Activated naive CD8-positive, alpha-beta T cell treated with anti-CD3 and anti-CD28 coated beads, Interleukin-2, amount 50 U/mL, for 24 hours (primary cell): ENCODE measurements around the gene ALG8.
"Not testable (repeated sequence)": the region's sequence is repeated elsewhere in the genome, so short reads cannot be mapped to it uniquely, and the experiment has no call there.

ENCODE experiments used
- ATAC-seq: fragments of 150-1000 bp; cut with Tn5 transposase; one replicate; pipeline ENCODE4 v1.10.0; 2021
- DNase-seq: peaks from one replicate; pipeline ENCODE4 v3.0.0; 2021
- H3K27ac Mint-ChIP-seq: one replicate; pipeline ENCODE4 v1.8.0; 2021; ENCODE audit warnings: mild to moderate bottlenecking, mixed read lengths
- H3K27me3 Mint-ChIP-seq: one replicate; pipeline ENCODE4 v1.8.0; 2021; ENCODE audit warnings: mixed read lengths
- H3K36me3 Mint-ChIP-seq: one replicate; pipeline ENCODE4 v1.8.0; 2021; ENCODE audit warnings: low read depth, mixed read lengths
- H3K4me1 Mint-ChIP-seq: one replicate; pipeline ENCODE4 v1.8.0; 2021; ENCODE audit warnings: mixed read lengths
- H3K4me3 Mint-ChIP-seq: one replicate; pipeline ENCODE4 v1.8.0; 2021; ENCODE audit warnings: mild to moderate bottlenecking, moderate library complexity, mixed read lengths
- H3K9me3 Mint-ChIP-seq: one replicate; pipeline ENCODE4 v1.8.0; 2021; ENCODE audit warnings: mixed read lengths

Gene ALG8

DNA sequence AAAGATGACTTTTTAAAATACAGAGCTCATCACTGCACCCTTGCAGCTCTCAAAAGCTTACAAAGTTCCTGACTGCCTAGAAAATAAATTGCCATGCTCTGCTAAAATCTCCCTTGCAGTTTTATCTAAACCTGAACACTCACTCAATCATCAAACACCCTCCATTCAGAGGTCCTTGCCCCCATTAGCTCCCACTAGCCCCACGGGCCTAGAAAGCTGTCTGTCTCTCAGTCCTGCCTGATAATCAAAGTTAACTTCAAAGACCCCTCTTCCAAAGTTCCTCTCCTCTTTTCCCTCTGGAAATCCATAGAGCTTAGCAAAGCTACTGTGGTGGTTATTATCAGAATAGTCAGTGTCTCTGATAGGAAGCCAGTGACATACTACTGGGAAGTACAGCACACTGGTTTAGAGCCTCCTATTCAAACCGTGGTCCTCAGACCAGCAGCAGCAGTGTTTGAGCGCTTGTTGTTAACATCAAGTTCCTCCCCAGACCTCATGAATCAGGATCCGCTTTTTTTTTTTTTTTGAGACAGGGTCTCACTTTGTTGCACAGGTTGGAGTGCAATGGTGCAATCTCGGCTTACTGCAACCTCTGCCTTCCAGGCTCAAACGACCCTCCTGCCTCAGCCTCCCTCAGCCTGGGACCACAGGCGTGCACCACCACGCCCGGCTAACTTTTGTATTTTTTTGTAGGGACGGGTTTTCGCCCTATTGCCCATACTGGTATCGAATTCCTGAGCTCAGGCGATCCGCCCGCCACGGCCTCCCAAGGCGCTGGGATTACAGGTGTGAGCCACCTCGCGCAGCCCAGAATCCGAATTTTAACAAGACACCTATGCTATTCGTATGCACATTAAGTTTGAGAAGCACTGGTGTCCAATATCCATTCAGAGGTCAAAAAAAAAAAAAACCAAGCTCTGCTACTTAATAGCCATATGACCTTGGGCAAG, 60.9 kb downstream of the ALG8 start:
- ATAC-seq: no peak
- no peaks in the 10 kb centered on the region for H3K27me3 Mint-ChIP-seq
- peak overlapping the region; percentile 93 for H3K4me3 Mint-ChIP-seq
- H3K27ac Mint-ChIP-seq: peak overlapping the region; percentile 74
- no peak for DNase-seq
- no peaks in the 10 kb centered on the region for H3K9me3 Mint-ChIP-seq
- H3K4me1 Mint-ChIP-seq: peaks cover 54% of the 10 kb centered on the region
- H3K36me3 Mint-ChIP-seq: peaks cover 3% of the 10 kb centered on the region

DNA sequence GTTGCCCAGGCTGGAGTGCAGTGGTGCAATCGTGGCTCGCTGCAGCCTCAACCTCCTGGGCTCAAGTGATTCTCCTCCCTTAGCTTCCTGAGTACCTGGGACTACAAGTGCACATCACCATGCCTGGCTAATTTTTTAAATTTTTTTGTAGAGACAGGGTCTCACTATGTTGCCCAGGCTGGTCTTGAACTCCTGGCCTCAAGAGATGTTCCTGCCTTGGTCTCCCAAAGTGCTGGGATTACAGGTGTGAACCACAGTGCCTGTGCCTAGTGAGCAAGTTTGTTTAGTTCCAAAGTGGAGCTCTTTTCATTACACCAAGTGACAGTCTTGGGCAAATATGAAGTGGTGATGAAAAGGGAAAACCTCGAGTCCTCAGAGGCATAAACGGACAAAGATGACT, 61.8 kb downstream of the ALG8 start:
- H3K36me3 Mint-ChIP-seq, ATAC-seq: not testable (repeated sequence)

DNA sequence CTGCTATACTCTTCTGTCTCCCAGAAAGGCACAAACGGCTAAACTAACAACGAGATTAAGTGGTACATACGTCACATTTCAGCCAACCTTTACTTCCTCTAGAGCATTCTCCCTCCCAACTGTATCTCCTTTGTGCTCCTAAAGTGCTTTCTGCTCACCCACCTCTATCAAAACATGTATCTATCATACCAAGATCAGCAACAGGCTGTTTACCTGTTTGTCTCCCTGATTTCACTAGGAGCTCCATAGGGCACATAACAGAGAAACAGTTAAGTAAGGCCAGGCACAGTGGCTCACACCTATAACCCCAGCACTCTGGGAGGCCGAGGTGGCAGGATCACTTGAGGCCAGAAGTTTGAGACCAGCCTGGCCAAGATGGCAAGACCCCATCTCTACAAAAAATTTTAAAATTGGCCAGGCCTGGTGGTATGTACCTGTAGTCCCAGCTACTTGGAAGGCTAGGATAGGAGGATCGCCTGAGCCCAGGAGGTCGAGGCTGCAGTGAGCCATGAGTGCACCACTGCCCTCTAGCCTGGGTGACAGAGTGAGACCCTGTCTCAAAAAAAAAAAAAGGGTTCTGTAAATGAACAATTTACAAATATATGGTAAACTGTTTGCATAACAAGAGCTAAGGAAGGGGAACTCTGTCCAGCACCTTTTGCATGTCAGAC, 62.6 kb downstream of the ALG8 start:
- H3K4me1 Mint-ChIP-seq: peaks cover 56% of the 10 kb centered on the region
- no peaks in the 10 kb centered on the region for H3K27me3 Mint-ChIP-seq
- DNase-seq (no peak), ATAC-seq (no peak)
- peak overlapping the region; percentile 25 for H3K27ac Mint-ChIP-seq
- no peaks in the 10 kb centered on the region for H3K9me3 Mint-ChIP-seq
- no peak overlapping the region for H3K4me3 Mint-ChIP-seq
- peaks cover 7% of the 10 kb centered on the region for H3K36me3 Mint-ChIP-seq

More for the DNA sequence above, 61.8 kb downstream of the ALG8 start:
- H3K9me3 Mint-ChIP-seq, H3K27ac Mint-ChIP-seq, DNase-seq, H3K27me3 Mint-ChIP-seq: not testable (repeated sequence)
- H3K4me3 Mint-ChIP-seq: peak overlapping the region; percentile 93
- H3K4me1 Mint-ChIP-seq: peaks cover 56% of the 10 kb centered on the region

DNA sequence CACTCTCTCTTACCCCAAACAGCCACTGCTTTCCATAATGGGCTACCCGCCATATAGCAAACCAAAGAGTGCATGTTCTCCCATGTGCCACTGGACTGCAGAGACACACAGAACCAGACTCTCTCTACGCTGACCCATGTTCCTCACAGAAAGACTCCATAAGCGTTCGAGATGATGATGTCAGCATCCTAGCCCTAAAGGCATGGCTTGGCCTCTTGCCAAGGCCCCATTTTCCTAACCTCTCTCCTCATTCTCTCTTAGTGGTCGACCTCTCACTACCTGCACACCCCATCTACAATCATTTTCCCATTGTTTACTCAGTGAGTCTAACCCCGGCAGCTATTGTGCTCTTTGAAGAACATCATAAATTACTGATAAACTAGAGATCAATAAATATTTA, 64.7 kb downstream of the ALG8 start:
- ATAC-seq: no peak
- no peak for DNase-seq
- H3K27ac Mint-ChIP-seq: peak overlapping the region; percentile 29
- peaks cover 36% of the 10 kb centered on the region for H3K4me1 Mint-ChIP-seq
- no peaks in the 10 kb centered on the region for H3K27me3 Mint-ChIP-seq
- no peak overlapping the region for H3K4me3 Mint-ChIP-seq
- H3K36me3 Mint-ChIP-seq: peaks cover 18% of the 10 kb centered on the region
- no peaks in the 10 kb centered on the region for H3K9me3 Mint-ChIP-seq

DNA sequence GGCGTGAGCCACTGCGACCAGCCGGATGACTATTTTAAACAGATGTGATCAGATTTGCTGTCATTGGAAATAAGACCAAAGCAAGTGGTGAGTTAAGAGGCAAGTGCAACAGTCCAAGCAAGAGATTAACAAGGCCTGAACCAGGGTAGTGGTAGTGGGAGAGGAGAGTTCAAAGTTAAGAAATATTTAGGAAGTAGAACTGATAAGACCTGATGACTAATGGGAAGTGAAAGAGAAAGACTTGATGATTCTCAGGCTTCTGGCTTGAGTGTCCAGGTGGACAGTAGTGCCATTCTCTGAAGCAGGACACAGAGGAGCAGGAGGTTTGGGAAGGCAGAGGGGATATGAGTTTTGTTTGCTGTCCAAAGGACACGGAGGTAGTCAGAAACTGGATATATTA, 67.0 kb downstream of the ALG8 start:
- Mint-ChIP-seq H3K9me3 (no peaks in the 10 kb centered on the region), H3K27ac (no peak overlapping the region), H3K27me3 (no peaks in the 10 kb centered on the region), H3K4me3 (no peak overlapping the region), H3K4me1 (peaks cover 23% of the 10 kb centered on the region), H3K36me3 (peaks cover 33% of the 10 kb centered on the region)
- ATAC-seq (no peak), DNase-seq (no peak)

DNA sequence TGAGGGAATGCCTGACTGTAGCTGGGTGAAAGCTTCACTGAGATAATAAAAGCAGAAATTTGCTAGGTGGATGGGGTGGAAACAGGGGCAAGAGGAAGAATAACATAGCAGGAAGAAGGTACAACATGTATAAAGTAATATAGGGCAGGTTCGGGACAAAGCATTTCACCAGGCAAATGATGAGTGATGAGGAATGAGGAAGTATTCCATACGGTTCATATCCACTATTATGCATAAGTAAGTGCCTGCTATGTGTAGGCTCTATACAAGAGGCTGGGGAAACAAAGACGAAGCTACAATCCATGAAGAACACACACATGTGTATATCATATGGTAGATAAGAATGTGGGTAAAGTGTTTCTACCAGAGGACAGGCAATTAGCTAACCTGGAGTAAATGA, 67.7 kb downstream of the ALG8 start:
- Mint-ChIP-seq H3K36me3 (peaks cover 37% of the 10 kb centered on the region), H3K9me3 (no peaks in the 10 kb centered on the region), H3K27me3 (no peaks in the 10 kb centered on the region), H3K4me3 (no peak overlapping the region), H3K4me1 (peaks cover 19% of the 10 kb centered on the region), H3K27ac (no peak overlapping the region)
- ATAC-seq (no peak), DNase-seq (no peak)

DNA sequence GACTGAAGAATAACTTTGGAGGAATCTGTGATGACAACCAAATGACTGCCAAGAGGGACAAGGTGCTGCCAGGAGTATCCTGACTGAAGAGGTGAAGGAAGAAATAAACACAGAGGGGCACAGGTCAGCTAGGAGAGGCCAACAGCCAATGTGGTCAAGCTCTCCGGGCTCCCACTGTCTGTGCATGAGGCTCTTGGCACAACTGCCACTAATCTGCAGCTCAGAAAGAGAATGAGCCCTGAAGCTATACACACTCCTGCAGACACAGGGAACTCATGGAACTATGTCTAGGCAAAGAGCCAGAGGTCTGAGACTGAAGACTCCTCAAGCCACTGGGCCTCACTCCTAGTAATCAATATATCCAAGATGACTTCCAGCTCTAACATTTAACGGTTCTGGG, 68.8 kb downstream of the ALG8 start:
- ATAC-seq: no peak
- Mint-ChIP-seq H3K4me1 (peaks cover 10% of the 10 kb centered on the region), H3K27me3 (no peaks in the 10 kb centered on the region), H3K4me3 (no peak overlapping the region), H3K9me3 (no peaks in the 10 kb centered on the region), H3K36me3 (peaks cover 37% of the 10 kb centered on the region), H3K27ac (no peak overlapping the region)
- DNase-seq: no peak

DNA sequence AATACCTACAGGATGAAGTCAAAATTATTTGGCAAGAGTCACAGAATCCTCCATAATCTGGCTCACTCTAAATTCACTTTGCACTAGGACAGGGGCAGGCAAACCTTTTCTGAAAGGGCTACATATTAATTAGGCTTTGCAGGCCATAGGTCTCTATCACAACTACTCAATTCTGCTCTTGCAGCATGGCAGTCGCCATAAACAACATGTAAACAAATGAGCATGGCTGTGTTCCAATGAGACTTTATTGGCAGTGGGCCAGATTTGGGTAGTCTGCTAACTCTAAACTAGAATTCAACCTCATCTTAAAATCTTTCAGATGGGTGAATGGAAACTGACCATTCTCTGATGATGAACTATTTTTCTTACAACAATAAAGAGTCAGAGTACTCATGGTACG, 70.0 kb downstream of the ALG8 start:
- Mint-ChIP-seq H3K9me3 (no peaks in the 10 kb centered on the region), H3K27ac (no peak overlapping the region), H3K4me1 (peaks cover 2% of the 10 kb centered on the region), H3K4me3 (no peak overlapping the region), H3K27me3 (no peaks in the 10 kb centered on the region), H3K36me3 (peaks cover 37% of the 10 kb centered on the region)
- ATAC-seq (no peak), DNase-seq (no peak)

DNA sequence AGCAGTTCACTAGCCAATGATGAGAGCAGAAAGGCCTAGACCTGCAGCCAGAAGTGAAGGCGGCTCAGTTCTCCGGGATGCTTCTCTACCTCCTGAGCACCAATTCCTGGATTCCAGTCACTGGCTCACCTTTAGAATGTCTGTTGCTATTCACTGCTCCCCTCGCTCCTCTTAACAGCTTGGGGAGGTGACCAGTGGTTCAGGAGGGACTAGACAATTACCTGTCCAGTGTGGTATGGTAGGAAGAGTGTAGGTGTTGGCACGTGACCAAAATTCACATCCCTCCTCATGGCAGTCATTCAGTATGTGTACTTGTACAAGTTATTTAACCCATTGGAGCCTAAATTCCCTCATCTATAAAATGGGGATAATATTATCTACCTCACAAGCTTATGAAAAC, 71.7 kb downstream of the ALG8 start:
- Mint-ChIP-seq H3K27me3 (no peaks in the 10 kb centered on the region), H3K36me3 (peaks cover 34% of the 10 kb centered on the region), H3K4me3 (no peak overlapping the region), H3K4me1 (peaks cover 2% of the 10 kb centered on the region), H3K27ac (no peak overlapping the region), H3K9me3 (no peaks in the 10 kb centered on the region)
- DNase-seq: no peak
- ATAC-seq: no peak

DNA sequence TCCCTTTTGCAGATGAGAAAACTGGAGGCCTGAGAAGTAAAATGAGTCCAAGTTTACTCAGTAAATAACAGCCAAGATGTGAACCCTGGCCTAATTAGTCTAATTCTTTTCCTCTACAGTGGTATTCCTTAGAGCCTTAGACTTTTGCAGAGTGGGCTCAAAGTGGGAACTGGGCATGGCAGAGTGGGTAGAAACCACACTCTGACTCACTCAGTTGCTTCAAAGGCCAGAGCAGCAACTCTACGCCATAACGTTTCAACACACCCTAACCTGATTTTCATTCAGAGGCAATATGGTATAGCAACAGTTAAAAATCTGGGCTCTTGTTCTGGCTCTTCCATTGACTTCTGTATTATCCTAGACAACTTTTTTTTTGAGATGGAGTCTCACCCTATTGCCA, 73.0 kb downstream of the ALG8 start:
- H3K27me3 Mint-ChIP-seq: no peaks in the 10 kb centered on the region
- H3K4me3 Mint-ChIP-seq: no peak overlapping the region
- peaks cover 26% of the 10 kb centered on the region for H3K36me3 Mint-ChIP-seq
- ATAC-seq: no peak
- H3K4me1 Mint-ChIP-seq: no peaks in the 10 kb centered on the region
- DNase-seq: no peak
- no peak overlapping the region for H3K27ac Mint-ChIP-seq
- no peaks in the 10 kb centered on the region for H3K9me3 Mint-ChIP-seq

DNA sequence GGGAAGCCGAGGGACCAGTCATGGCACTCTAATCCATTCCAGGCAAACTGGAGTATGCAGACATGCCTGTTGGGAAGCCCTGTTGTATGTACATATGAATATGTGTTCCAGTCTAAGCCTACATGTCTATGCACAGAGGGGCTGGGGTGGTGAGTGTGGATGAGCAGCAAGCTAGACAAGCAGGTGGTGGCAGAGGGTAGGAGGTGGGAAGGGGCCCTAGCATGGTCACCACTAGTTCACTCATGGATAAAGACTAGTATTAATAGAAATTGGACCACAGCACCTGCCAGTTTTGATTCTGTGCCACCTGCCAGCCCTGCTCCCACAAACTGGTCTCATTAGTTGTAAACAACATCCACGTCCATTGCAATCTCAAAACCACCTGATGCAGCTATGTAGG, 74.2 kb downstream of the ALG8 start:
- no peak for ATAC-seq
- Mint-ChIP-seq H3K27ac (no peak overlapping the region), H3K36me3 (peaks cover 22% of the 10 kb centered on the region), H3K4me3 (no peak overlapping the region), H3K4me1 (no peaks in the 10 kb centered on the region), H3K9me3 (no peaks in the 10 kb centered on the region), H3K27me3 (no peaks in the 10 kb centered on the region)
- no peak for DNase-seq

DNA sequence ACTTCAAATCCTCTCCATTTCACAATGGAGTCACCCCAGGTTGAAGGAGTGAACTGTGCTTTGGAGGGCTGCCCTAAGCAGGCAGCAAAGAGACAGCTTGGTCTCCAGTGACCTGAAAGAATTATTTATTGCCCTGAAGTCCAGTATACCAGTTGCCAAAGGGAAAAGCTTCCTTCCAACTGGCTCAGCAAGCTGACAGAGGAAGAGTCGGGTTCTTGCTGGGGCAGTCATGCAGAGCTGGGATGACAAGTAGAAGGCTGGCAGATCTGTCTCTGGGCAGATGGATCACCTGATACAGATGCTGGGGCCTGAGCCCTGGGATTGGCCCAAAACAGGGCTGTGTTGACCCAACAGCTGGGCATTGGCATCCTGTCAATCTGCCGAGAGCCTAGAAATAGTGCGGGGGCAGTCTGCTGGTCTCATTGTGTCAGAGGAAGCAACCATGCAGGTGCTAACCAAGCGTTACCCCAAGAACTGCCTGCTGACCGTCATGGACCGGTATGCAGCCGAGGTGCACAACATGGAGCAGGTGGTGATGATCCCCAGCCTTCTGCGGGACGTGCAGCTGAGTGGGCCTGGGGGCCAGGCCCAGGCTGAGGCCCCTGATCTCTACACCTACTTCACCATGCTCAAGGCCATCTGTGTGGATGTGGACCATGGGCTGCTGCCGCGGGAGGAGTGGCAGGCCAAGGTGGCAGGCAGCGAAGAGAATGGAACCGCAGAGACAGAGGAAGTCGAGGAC, 75.8 kb downstream of the ALG8 start, which contains the start of gene THRSP:
Gene THRSP, plus strand, starts transcription at position 422 of the 742 bp plus-strand sequence. Its CDS starts 21 bp downstream, at position 443.
- Mint-ChIP-seq H3K27me3 (no peaks in the 10 kb centered on the region), H3K4me1 (no peaks in the 10 kb centered on the region), H3K4me3 (no peak within 1 kb of the TSS), H3K9me3 (no peaks in the 10 kb centered on the region), H3K36me3 (peaks cover 13% of the 10 kb centered on the region), H3K27ac (no peak within 1 kb of the TSS)
- DNase-seq: no peak
- no peak for ATAC-seq

DNA sequence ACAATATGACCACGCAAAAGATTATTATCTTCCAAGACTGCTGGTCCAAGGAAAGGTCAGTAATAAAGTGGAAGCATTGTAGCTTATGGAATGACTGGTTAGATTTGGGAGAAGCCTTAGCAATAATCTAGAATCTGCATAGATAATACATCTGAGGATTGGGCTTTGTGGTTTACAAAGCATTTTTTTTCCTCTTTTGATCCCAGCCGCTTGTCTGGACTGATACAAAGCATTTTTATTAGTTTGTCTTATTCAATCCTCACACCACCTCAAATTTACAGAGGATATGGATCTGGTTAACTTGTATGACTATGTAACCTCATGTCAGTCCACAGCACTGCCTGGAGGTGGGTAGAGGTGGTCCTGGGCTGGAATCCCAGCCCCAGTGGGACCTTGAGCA, 76.8 kb downstream of the ALG8 start:
- Mint-ChIP-seq H3K4me1 (no peaks in the 10 kb centered on the region), H3K27me3 (no peaks in the 10 kb centered on the region), H3K27ac (no peak overlapping the region), H3K9me3 (no peaks in the 10 kb centered on the region), H3K4me3 (no peak overlapping the region), H3K36me3 (peaks cover 6% of the 10 kb centered on the region)
- ATAC-seq (no peak), DNase-seq (no peak)

DNA sequence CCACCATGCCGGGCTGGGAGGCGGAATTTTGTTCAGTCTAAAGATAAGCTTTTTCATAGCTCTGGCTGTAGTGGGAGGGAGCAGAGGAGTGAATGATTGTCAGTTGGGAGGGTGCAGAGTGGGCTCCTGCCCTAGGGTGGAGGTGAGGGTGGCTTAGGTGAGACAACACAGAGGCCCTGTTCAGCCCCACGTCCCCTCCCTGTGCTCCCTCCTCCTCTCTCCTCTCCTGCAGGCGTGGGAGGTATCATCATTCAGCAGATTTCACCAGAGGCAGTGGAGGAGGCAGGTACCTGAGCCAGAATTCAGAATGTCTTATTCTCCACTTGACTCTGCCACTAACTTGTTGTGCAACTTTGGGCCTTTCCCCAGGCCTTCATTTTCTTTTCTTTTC, 77.5 kb downstream of the ALG8 start:
- ATAC-seq: no peak
- H3K9me3 Mint-ChIP-seq: no peaks in the 10 kb centered on the region

More for the DNA sequence above, 77.5 kb downstream of the ALG8 start:
- no peaks in the 10 kb centered on the region for H3K4me1 Mint-ChIP-seq
- no peaks in the 10 kb centered on the region for H3K36me3 Mint-ChIP-seq
- H3K27me3 Mint-ChIP-seq: no peaks in the 10 kb centered on the region
- H3K27ac Mint-ChIP-seq: no peak overlapping the region
- no peak overlapping the region for H3K4me3 Mint-ChIP-seq
- DNase-seq: no peak
